ENCODE measurements around the gene COQ4.
"Not testable (repeated sequence)": the region's sequence is repeated elsewhere in the genome, so short reads cannot be mapped to it uniquely, and the experiment has no call there.

Gene COQ4

DNA sequence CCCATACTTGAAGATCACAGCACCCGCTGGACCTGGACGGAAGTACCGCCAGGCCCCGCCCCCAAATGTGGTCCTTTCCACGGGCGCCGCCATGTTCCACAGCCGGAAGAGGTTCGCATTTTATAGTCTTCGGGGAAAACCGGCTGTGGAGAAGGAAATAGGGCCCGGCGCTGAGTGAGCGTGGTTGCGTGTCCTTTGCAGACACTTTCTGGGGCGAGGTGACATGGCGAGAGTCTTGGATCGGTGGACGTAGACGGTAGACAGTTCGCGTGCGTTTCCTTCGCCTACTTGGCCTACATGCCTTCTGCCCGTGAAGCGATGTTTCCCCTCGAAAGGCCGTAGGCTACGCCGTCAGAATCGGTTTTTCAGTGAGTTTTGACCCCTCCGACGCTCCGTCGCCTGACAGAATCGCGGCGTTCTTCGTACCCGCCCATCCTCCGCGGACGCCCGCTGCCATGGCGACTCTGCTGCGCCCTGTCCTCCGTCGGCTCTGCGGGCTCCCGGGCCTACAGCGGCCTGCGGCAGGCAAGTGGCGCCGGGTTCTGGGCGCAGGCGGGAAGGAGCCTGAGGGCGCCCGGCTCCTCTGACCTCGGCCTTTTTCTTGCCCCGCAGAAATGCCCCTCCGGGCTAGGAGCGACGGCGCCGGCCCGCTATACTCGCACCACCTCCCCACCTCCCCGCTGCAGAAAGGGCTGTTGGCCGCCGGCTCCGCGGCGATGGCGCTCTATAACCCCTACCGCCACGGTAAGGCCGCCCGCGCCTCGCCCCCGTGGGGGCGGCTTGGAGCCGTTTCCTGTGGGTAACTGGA, at the start of gene COQ4, which contains the start of gene TRUB2:
Gene COQ4, plus strand, starts transcription at position 436 of the 808 bp plus-strand sequence. Its CDS starts 20 bp downstream, at position 456.
Gene TRUB2, minus strand, starts transcription at position 44 of the 808 bp plus-strand sequence. Its CDS starts 39 bp downstream, at position 5.
- peak; percentile 95 for DNase-seq

DNA sequence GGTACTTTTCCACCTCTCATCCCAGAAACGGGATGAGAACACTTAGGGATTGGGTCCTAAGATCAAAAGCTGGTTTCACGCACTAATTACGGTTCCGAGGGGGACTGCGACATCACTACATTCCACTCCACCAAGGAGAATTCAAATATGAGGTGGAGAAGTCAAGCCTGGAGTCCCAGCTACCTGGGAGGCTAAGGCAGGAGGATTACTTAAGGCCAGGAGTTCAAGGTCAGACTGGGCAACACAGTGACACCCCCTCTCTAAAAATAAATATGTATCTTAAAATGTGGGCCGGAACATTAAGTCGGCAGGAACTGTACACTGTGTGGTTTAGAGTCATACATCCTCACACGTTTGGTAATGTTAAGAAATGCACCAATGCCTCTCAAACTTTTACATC, 48.4 kb upstream of the COQ4 start:
- no peak for DNase-seq

DNA sequence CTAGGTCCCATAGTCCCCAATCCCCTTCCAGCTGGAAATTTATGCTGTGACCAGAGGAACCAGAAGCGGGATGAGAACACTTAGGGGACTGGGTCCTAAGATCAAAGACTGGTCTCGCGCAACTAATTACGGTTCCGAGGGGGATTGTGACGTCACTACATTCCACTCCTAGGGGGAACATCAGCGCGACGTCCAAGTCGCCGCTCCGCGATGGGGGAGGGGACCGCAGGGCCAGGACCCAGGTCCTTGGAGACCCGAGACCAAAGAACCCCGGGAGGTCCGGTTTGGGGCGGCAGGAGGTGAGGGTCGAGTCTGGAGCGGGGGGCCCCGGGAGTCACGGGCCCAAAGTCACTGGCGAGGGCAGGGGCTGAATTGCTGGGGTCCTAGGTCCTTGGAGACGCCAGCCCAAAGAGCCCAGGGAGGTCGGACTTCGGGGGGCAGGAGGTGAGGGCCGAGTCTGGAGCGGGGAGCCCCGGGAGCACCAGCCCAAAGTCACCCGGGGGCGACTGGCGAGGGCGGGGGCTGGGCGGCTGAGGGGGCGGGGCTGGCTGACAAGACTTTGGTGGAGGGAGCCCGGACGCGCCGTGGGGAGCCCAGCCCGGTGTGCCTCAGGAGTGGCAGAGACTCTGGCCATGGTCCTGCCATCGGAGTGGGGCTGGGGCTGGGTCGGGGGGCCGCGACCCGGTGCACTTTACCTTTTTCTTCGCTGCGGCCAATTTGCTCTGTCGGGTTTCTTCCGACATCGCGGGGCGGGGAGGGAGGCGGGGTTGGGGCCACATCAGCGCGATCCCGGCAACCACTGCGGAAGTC, 47.2 kb upstream of the COQ4 start, which contains the start of gene GOLGA2:
Gene GOLGA2, minus strand, starts transcription at position 810 of the 810 bp plus-strand sequence. Its CDS starts 31 bp downstream, at position 779.
- DNase-seq: peak; percentile 68

DNA sequence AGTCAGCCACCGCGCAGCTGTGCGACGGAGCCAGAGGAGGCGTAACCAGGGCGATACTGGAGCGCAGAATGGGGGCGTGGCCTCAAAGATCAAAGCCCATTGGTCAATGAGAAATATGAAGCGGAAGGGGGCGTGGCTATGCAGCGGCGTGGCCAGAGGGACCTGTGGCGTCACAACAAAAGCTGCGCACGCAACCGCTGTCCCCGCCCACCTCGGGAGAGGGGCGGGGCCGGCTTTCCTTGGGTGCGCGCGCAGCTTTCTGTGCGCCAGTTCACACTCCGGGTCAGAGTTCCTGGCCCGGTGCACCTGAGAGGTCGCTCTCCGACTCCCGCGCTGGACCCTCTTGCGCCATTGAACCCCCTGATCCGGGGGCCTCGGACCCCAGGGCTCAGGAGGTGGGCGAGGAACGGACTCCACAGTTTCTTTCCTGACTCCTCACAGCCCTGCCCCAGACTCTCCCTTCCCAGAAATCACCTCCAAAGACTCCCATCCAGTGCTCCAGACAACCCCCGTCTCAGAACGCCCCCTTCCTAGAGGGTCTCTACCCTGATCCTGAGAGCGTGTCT, 46.5 kb upstream of the COQ4 start, which contains the start of gene SWI5:
Gene SWI5, plus strand, starts transcription at position 269 of the 566 bp plus-strand sequence.
- peak; percentile 99 for DNase-seq

DNA sequence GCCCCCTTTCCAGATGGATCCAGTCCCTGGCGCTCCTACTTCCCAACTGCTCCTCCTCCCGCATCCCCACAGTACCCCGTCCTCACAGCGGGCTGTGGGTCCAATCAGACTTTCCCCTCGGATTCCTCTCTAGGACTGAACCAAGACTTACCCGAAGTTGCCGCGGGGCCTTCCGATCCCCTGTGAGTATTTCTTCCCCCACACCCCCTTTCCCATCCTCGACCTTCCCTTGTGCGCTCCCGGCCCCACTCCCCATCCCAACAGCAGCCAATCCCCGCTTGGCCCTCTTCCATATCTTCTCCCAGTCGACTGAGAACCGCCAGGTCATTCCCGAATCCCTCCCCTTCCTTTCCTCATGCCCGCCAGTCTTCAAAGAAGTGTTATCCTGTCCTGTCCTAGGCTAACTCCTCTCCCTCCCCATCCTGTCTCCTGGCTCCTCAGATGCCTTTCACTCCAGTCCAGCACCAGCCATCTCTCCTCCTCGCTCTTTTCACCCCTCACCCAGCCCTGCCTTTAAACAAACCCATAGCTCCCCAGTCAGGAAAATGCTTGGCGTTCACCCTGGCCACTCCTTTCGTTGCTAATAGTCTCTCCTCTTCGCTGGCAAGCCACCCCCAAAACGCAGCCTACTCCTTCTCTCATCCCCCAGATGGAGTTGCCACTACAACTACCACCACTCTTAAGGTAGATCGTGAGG, 45.9 kb upstream of the COQ4 start:
- peak; percentile 49 for DNase-seq

DNA sequence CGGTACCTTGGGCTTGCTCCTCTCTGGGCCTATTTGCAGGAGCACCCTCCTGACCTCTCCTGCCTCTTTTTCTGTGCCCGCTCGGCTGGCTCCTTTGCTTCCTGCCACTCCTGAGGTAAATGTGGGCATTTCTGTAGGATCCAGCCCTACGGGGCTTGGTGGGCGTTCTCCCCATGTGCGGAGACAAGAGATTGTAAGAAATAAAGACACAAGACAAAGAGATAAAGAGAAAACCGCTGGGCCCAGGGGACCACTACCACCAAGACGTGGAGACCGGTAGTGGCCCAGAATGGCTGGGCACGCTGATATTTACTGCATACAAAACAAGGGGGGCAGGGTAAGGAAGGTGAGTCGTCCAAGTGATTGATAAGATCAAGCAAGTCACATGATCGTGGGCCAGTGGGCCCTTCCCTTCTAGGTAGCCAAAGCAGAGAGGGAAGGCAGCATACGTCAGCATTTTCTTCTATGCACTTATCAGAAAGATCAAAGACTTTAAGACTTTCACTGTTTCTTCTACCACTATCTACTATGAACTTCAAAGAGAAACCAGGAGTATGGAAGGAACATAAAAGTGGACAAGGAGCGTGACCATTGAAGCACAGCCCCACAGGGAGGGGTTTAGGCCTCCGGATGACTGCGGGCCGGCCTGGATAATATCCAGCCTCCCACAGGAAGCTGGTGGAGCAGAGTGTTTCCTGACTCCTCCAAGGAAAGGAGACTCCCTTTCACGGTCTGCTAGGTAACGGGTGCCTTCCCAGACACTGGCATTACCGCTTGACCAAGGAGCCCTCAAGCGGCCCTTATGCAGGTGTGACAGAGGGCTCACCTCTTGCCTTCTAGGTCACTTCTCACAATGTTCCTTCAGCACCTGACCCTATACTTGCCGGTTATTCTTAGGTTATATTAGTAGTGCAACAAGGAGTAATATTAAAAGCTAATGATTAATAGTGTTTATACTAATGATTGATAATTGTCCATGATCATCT, 43.3 kb upstream of the COQ4 start:
- not testable (repeated sequence) for DNase-seq

DNA sequence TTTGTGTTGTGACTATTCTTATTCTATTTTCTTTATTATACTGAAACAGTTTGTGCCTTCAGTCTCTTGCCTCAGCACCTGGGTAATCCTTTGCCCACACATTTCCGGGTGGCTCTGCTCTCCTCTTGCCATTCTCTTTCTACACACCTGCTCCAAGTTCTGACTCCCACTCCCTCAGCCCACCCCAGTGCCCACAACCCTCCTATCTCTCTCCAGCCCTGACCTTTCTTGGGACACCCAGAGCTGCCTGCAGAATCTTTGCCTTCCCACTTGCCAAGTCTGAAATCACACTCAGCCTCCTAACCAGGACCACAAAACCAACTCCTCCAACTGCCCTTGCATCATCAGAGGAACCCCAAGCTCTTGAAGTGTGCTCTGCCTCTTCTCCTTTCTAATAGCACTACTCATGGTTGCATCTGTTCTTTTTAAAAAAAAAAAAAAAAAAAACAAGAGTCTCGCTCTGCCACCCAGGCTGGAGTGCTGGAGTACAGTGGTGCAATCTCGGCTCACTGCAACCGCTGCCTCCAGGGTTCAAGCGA, 42.5 kb upstream of the COQ4 start:
- DNase-seq: no peak

DNA sequence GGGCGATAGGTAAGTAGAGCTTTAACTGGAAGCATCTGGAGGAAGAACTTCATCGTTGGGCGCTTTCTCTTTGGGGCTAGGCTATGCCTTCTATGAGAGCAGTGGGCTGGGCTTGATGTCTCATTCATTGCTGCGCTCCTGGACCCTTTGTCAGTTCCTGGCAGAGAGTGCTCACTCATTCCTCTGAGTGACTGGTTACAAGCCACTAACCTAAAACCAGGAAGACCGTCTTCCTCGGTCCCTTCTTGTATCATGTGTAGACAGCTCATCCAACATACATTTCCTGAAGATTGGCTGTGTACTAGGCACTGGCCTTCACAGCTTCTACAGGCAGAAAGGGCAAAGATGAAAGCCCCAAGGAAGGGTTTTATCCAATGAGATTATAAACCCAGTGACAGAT, 40.1 kb upstream of the COQ4 start:
- DNase-seq: peak; percentile 90

DNA sequence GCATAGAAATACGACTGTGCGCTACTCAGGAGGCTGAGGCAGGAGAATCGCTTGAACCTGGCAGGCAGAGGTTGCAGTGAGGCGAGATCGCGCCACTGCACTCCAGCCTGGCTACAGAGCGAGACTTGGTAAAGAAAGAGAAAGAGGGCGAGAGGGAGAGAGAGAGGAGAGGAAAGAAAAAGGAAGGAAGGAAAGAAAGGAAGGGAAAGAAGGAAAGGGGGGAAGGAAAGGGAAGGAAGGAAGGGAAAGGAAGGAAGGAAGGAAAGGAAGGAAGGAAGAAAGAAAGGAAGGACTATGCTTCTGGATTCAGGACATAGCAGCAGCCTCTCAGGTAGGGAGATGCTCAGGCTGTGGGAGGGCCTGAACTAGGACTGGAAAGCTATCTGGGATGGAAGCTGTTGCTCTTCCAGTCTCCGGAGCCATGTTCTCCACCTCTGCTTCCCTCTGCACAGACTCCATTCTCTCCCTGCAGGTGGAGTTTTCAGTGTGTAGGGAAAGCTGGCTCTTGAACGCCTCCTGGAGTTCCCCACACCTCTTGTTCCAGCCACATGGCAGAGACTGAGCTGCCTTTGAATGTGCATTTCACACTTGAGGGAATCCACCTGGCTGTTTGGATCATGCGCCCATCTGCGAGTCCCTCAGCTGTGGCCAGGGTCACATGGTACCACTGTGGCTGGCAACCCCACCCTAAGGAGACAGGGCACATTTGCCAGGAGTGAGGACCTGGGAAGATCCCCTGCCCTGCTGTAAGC, 37.4 kb upstream of the COQ4 start:
- DNase-seq: no peak

DNA sequence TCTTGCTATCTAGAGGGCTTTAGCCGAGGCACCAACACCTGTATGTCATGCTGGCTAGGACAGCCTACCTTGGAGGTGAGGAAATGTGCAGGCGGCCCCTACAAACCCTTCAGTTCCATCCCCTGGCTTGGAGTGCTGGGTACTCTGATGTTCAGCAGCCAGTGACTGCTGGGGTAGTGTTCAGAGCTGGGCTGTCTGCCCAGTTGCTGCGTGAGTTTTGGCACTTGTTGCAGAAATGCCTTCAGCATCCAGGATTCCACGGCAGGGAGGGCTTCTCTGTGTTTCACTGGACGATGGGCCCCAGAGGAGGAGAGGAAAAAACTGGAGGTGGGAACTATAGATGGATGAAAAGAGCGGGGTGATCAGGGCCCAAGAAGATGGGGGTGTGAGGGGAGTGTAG, 36.2 kb upstream of the COQ4 start:
- peak; percentile 15 for DNase-seq

DNA sequence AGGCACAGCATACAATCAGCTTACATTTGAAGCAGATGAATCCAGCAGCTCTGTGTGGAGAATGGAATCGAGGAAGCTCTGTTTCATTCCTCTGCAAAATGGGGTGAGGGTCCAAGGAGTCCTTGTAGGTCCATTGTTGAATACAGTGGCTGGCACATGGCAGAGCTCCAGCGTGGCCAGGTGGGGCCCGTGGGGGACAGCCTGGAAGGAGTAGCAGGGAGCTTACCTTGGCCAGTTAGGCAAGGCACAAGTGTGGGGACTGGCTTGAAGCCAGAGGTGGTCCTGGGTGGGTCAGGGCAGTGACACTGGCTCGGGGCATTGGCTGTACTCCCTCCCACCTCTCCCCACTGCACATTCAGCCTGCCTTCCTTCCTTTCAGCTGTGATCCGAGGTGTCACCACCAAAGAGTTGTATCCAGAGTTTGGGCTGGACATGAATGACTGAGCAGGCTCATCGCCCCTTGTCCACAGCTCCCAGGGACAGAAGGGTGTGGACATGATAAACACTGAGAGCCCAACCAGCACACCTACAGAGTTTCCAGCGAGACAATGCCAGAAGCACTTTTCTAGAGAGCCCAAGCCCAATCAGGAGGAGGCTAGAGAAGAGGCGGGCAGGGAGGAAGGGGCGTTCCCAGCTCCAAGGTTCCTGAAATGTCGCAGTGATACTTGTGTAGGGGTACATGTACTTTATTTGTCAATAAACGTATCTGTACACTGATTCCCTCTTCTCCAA, 34.2 kb upstream of the COQ4 start:
- no peak for DNase-seq

DNA sequence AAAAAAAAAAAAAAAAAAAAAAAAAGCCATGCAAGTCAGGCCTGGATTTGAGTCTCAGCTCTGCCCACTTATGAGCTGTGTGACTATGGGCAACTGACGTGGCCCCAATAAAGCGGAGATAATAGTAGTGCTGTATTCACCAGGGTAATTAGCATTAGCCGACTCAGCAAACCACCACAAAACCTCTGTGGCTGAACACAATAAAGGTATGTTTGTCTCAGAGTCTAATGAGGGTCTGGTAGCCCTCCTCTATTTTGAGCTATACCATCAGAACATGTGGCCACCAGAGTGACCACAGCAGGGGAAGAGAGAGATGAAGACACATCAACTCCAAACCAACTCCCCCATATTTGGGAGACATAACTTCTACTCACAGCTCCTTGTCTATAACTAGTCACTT, 30.6 kb upstream of the COQ4 start:
- no peak for DNase-seq

DNA sequence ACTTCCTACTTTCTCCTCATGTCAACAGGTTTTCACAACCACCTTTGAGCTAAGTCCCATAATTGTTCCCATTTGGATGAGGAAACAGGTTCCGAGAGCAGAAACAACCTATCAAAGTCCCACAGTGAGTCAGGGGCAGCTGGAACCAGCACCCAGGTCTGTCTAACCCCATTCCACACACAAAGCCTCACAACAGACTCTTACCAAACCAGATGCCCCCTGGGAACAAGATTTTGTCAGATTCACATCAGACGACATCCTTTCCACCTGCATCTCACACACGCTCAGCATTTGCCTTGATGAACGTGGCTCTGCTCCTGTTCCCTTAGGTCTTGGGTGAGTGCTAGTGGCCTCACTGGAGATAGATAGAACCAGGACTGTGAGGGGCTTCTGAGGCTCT, 29.5 kb upstream of the COQ4 start:
- no peak for DNase-seq

DNA sequence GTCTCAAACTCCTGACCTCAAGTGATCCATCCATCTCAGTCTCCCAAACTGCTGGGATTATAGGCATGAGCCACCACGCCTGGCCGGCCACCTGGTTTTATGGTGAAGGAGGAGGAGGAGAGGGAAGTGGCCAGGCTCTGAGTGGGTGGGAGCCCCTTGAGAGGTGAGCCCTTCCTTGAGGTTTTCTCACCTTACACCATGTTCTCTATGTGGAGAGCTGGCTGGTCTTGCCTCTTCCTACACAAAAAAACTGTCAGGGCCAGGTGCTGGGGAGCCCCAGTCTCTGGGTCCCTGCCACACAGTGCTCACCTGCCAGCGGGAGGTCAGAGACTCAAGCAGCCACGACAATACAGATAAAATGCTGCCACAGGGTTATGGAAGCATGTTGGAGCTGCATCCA, 28.5 kb upstream of the COQ4 start:
- no peak for DNase-seq

DNA sequence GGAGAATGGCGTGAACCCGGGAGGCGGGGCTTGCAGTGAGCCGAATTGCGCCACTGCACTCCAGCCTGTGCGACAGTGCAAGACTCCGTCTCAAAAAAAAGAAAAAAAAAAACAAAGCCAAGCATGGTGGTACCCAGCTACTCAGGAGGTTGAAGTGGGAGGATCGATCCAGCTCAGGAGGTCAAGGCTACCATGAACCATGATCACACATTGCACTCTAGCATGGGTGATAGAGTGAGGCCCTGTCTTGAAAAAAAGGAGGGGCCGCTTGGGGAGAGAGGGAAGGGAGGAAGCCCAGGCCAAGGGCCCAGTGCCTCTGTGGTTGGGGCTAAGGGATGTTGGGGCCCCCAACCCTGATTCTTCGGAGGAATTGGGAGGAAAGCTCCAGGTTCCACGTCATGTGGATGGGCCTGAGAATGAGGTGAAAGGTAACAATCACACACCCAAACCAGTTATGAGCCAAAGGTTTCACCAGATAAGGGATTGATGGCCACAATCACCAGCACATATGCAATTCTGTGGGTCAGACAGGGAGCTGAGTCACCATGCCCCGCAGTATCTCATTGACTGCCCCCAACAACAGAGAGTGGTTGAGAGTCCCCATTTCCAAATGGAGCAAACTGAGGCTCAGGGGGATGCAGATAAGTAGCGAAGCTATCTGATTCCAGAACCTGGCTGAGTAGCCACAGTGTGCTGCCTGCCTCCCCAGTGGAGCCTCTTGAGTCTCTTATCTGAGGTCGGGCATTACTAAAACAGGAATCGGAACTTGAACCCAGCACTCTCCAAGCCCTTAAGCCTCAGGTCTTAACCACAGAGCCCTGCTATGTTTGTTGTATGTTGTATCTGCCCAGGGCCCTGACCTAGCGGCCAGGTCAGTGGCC, 26.1 kb upstream of the COQ4 start:
- DNase-seq: no peak

DNA sequence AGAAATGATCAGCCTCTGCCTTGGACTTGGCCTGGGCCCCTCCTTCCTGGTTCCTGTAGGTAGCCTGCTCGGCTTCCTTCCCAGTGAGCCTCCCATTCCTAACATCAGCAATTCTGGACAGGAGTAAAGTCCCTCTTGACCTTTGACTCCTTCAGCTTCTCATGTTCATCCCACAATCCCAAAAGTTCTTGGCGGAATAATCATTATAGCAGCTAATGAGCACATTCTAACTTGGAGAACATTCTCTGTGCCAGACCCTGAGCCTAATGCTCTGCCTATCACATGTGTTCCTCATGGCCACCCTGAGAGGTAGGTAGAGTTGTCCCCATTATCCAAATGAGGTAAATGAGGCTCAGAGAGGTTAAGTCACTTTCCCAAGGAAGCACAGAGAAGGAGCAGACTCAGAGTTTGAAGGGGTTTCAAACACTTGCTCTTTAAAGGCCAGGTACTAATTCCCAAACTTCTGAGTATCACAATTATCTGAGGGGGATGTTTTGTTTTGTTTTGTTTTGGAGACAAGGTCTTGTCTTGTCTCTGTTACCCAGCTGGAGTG, 25.3 kb upstream of the COQ4 start:
- DNase-seq: no peak

DNA sequence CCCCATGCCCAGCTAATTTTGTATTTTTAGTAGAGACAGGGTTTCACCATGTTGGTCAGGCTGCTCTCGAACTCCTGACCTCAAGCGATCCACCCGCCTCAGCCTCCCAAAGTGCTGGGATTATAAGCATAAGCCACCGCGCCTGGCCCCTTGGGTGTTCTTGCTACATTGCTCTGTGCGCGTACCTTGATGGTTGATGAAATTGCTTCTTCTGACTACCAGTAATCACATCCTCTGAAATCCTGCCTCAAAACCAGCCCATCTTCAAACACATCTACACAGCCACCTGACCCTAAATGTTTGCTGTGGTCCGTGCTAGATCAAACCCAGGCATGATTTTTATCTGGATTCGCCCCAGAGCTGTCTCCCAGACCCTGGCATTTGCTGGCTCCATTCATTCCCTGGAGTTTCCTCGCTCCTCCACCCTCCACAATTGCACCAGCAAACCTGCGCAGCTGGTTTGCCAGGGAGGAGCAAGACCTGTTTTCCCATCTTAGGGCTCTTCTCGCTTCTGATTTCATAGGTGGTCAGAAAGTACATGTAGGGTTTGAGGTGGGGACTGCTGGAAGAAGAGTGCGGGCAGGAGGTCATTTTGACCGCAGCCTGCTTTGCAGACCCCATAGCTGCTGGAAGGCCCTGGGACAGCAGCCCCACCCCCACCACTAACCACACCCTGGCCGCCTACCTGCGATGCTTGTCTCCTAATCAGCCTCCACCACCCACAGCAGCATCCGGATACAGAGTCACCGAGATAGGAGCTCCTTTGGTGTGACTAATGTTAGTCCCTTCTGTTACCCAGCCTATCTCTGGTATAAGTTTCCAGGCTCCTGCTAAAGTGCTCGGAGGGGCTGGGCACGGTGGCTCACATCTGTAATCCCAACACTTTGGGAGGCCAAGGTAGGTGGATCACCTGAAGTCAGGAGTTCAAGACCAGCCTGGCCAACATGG, 23.8 kb upstream of the COQ4 start:
- DNase-seq: no peak

Measured in fibroblast of skin of right biceps (primary cell).